C1 segment of cervical spinal cord (tissue), 14 donors: Measurements from ENCODE around the gene NPSR1.
A peak's percentile ranks its signal among the peaks of the same experiment; 100 is the strongest.

Experiments
- DNase-seq, 14 donors: peaks; one replicate each; lab custom pipeline; 2025; lab: John Stamatoyannopoulos, UW

NPSR1 gene

DNA sequence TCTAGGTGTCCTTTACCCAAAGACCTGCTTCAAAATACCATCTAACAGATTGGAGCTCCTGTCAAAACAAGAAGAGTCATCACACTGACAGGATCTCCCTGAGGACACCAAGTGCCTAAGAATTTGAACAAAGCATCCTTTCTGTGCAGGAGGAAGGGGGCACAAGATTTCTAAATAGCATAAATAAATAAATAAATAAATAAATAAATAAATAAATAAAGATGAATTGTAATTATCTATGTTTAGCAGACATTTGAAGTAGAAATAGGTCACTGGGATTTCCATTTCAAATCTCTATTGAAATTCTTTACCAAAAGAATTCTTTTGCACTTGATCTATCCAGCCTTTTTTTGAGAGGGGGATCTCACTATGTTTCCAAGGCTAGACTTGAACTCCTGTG lies 65.3 kb downstream of the NPSR1 start:
- DNase-seq: no peak

DNA sequence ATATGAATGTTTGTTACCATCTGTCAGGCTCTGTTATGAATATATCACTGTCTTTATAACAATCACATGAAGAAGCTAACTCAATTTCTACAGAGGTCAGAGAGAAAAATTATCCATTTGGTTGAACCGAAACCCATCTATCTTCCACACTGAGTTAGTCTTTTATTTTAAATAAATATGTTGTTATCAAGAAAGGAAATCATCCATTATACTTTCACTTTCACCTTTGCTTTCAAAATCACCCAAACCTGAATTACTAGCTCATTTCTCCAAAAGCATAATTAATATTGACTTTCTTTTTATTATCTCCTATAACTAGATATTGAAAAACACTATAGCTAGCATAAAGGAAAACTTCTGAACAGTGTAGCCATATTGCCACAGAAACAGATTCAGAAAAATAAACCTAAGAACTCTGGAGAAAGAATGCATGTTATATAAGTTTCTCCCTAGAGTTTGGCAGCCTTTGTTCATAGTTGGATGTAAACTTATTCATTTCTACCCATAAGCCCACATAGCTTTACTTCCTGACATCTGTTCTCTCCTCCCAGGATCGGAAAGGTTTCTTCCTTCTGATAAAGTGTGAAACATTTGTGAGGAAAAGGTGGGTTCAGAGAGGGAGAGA lies 66.0 kb downstream of the NPSR1 start:
- no peak for DNase-seq

DNA sequence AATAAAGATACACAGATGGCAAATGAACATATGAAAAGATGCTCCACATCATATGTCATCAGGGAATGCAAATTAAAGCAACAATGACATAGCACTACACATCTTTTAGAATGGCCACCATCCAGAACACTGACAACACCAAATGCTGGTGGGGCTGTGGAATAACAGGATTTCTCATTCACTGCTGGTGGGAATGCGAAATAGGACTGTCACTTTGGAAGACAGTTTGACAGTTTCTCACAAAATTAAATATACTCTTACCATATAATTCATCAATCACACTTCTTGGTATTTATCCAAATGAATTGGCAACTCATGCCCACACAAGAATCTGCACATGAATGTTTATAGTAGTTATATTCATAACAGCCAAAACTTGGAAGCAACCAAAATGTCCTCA lies 68.2 kb downstream of the NPSR1 start:
- no peak for DNase-seq

DNA sequence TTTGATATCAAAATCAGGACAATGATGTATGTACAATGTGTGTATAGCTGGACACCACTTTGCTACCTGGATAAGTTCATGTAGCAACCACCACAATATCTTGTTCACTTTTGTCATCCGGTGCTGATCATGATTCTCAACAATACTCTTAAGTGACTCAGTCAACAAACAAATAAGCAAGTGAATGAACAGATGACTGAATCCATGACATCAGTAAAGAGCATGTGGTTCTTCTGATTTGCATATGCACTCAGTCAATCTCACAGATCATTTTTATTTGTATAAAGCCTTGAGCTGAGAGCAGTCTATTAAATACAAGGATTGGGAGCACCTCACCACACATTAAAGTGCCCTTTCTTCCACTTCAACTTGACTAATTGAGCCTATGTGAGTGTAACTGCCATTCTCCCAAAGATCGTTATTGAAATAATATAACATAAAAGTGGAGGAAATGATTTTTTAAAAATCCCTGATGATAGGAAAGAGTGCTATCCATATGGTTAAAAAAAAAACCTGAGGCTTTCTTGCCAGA lies 69.5 kb downstream of the NPSR1 start:
- DNase-seq: peak in 1 of 14 donors; percentile 16

DNA sequence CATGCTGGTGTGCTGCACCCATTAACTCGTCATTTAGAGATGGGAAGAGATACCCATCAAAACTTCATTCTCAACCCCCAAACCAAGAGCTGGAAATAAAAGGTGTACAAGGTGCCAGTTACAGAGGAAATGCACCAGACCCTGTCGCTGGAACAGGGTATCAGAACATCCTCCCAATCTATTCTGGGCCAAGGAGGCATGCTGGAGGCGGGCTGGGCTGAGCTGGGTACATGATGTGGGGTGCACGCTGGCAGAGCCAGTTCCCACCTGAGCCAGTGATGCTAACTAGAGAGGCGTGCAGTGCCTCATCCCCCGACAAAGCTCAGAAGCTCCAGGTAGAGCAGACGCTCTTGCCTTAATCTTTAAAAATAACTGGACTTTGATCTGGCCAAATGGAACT lies 70.1 kb downstream of the NPSR1 start:
- peak in 1 of 14 donors; percentile 60 for DNase-seq

DNA sequence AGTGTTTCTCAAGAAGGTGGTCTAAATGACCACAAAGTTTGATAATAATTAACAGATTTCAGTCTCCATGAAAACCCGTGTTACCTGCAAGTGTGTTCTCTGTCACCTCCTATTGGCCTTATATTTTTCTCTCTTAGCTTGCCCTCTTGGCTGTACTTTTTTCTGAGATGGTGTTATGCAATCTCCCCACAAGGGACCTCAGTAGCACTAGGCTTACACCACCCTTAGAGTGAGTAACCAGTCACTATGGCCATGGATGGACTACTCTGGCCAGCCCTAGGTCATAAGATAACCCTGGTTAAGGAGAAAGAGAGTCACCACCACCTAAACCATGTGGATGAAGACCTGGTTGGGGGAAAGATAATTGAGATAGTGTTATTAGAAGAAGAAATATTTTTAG lies 76.8 kb downstream of the NPSR1 start:
- DNase-seq: no peak

DNA sequence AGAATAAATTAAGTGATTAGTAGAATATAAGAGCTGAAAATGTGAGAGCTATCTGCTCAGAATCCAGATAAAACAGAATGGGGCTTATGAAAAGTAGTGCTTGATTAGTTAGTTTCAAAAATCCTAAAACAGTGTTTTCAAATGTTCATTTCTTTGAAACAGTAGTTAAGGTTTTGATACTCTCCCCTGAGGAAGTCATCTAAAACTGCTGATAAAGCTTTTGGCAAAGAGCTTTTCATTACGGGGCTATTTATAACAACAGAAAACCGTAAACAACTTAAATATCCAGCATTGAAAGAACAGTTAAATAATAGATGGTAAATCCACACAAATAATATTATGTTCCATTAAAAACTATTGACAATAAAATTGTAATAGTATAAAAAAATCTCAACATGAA lies 77.5 kb downstream of the NPSR1 start:
- no peak for DNase-seq

DNA sequence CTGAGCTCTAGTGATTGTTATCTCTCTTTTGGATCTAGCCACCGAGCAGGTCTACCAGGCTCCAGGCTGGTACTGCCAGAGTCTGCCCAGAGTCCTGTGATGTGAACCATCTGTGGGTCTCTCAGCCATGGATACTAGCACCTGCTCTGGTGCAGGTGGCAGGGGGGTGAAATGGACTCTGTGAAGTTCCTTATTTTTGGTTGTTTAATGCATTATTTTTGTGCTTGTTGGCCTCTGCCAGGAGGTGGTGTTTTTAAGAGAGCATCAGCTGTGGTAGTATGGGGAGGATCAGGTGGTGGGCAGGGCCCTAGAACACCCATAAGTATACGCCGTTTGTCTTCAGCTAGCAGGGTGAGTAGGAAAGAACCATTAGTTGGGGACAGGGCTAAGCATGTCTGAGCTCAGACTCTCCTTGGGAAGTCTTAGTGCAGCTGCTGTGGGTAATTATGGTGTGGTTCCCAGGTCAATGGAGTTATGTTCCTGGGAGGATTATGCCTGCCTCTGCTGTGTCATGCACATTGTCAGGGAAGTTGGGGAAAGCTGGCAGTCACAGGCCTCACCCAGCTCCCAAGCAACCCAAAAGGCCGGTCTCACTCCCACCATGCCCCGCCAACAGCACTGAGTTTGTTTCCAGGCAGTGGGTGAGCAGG lies 81.8 kb downstream of the NPSR1 start:
- no peak for DNase-seq

DNA sequence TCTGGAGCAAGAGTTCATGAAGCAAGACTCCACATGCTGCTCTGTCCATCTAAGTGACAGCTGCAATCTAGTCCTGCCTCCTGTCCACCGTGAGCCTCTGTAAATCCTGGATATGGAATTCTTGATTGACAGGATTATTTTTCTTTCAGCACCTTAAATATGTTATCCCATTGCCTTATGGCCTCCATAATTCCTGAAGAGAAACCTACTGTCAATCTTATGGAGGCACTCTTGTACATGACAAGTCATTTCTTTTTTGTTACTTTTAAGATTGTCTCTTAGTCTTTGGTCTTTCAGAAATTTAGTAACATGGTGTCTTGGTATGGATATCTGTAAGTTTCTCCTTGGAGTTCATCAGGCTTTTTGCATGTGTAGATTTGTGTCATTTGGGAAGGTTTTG lies 82.8 kb downstream of the NPSR1 start:
- no peak for DNase-seq

DNA sequence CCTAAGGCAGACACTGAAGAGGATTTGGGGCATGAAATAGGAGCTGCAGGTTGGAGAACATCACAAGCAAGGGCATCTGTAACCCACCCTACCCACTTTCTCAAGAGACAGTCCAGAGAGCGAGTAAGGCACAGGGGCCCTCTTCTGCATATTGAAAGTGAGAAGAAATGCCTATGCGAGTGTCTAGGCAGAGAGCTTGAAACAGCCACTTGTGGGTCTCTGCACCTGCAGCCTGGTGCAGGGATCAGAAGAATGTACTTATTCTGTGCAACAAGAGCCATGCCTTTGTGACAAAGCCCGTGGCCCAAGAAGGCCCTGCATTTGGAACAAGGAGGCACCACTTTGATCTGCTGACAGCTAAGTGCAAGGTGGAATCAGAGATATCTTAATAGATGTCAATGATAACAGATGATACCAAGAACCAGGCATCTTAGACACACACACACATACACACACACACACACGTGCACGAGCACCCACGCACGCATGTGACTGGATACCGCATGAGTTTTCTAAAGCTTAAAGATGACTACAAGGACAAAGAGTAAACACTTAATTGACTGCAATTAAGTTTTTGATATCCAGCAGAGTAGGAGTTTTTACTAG lies 89.3 kb downstream of the NPSR1 start:
- no peak for DNase-seq

DNA sequence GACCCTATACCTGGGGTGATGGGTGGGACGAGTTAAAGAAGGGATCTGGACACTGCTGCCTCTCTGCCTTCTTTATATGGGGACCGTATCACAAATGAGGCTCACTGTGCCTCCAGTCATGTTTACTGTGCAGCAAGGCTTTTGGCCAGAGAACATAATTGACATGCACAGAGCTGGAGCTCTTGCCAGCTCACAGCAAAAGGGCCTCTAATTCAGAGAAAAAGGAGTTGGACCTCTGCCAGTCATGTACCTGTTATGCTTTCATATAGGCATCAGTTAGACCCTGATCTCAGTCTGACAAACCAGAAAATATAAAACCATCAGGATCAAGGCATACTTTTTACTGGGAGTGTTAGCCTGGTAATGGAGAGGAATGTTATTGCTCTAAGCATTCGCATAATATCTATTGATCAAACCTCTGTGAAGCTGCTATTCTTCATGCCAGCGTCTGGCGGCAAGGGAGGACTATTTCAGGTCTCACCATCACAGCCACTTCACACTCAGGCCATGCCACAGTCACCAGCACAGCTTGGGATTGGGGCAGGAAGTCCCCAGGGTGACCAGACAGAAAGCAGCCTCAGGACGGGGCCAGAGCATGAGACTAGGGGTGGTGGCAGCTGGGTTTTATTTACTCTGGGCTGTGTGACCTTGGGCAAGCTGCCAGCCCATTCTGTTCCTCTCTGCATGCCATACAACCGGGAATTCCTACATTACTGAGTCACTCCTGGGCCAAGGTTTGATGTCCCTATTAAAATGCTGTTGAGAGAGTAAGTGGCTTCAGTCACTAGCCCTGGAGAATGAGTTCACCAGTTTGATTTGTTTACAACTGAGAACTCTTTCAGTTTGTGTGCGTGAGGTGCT lies 90.1 kb downstream of the NPSR1 start:
- peak in 3 of 14 donors; percentile 13 to 33 (median 16) for DNase-seq

DNA sequence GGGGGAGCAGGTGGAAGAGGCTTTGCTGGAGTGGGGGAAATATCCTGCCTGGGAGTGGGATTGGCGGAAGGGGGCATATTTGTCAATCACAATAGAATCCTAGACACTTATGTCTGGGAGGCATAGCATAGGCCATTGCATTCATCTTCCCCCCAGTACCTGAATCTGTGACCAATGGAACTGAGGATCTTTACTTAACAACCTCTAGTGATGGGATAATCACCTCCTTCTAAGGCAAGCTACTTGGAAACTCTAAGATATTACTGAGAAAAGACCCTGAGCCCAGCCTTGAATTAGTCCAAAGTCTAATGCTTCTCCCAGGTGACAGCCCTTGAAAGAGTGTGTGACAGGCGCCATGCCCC lies 90.7 kb downstream of the NPSR1 start:
- no peak for DNase-seq

DNA sequence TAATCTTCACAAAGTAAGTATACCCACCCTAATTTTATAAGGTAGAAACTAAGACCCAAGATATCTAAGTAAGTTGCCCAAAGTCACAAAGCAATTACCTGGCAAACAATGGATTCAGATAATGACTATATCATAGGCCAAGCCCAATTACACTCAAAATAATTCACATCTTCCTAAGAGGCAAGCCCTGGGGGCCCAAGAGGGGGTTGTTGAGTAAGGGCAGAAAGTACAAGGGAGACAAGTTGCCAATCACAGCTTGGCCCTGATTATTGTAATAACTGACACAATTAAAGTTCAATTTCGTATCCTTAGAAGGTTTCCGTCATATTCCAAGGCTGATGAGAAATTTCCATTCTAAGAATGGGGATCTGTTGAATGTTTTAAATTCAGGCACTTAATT lies 91.4 kb downstream of the NPSR1 start:
- DNase-seq: no peak

DNA sequence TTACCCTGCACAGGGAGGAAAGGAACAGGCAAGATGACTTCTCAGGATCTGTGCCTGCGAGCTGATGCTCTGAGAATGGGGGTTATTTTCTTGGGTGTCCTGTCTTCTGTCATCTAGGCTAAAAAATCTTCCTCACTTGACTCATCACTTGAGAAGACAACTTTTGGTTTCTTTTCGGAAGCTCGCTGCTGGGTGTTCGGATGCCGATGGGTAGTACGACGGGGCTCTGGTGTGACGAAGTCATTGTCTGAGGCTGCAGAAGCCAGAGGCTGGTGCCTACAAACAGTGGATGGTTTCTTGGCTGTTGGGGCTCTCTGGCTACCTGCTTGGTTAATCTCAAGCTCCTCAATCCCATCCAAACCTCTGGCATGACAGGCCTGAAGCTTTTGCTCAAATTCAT lies 92.2 kb downstream of the NPSR1 start:
- DNase-seq: no peak

DNA sequence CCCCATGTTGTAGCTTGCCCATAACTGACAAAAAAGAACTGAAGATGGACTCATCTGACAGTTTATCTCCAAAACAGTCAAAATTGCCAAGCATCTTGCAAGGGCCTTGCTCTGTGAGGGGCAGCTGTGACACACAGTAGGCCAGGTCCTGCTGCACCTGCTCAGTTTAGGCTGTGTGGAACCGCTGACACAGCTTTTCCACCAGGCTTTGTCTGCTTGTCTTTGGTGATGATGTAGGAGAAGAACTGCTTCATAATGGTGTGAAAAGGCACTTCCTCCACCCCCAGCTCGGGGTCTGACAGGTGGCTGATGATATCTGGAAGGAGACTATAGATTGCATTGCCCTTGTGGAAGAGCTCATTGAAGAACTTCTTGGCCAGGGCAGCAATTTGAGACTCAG lies 92.6 kb downstream of the NPSR1 start:
- no peak for DNase-seq

DNA sequence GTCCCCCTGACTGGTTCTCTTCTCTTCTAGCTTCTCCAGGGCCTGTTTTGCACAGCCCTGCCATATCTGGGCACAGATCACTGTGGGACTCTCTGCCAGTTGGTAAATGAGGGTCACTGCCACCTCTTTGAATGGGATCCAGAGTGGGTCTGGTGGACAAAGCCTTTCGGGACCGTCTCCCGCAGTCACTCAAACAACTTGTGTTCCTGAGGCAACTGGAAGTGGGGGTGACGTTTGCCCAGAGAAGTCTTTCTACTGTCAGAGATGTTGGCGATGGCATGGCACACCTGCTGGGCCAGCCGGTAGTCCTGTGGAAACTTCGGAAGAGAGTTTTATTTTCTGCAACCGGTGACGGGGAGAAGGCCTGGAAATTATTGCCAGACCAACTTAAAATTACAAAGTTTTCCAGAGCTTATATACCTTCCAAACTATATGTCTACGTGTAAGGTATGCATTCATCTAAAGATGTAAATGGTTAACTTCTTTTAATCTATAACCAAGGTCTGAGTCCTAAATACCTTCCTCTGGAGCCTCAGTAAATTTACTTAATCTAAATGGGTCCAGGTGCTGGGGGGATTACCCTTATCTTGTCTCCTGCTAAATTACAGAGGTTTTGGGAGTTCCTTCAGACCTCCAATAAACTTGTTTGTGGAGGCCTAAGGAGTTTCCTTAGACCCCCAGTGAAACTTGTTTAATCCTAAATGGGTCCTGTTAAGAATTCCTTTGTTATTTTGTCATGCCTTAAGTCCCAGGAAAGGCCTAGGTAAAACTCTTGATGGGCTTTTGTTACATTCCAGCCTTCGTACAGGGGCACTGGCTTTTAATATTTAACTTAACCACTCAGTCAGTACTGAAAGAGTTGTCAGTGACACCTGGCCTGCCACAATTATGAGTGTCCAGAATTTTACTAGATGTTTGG lies 94.0 kb downstream of the NPSR1 start:
- DNase-seq: no peak

DNA sequence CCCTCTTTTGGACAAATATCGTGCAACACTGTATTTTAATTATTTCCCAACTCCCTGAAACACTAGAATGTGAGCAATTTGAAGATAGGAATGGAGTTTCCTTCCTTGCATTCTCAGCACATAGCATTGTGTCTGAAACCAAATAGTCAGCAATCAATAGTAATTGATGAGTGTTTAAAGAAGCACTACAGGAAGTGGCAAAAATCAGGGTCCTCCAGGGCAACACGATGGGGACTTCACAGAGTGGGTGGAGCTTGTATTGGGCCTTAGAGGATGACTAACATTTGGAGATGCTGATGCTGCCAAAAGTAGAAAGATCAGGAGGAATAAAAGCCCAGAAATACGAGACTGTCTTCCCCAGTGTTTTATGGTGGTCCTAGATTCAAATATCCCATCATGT lies 94.9 kb downstream of the NPSR1 start:
- no peak for DNase-seq

DNA sequence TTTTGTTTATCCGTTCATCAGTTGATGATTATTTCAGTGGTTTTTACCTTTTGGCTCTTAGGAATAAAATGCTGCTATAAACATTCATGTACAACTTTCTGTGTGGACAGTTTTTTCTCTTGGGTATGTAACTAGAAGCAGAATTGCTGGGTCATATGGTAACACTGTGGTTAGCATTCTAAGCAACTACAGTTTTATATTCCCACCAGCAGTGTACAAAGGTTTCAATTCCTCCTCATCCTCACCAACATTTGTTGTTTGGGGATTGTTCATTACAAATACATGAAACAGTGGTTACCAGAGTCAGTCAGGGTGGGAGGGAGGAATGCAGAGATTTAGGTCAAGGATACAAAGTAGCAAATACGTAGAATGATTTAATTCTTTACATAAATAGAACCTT lies 97.0 kb downstream of the NPSR1 start:
- no peak for DNase-seq

DNA sequence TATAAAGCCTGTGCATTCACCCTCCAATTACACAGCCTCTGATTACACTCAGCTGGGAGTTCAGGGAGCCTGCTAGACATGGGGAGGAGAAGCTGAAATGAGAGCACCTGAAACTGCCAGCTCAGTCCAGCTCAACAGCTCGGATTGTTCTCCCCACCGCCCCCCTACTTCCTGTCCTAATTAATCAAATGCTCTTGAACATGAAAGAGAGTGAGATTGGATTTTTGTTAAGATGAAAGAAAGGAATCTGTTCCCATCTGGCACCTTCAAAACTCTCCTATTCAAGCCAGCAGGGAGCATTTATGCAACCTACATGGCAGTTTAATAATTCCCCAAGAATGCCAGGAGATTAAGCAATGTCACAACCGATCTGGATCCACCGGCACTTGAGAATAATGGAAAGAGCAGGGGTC lies 98.0 kb downstream of the NPSR1 start:
- DNase-seq: peak in 1 of 14 donors; percentile 14

DNA sequence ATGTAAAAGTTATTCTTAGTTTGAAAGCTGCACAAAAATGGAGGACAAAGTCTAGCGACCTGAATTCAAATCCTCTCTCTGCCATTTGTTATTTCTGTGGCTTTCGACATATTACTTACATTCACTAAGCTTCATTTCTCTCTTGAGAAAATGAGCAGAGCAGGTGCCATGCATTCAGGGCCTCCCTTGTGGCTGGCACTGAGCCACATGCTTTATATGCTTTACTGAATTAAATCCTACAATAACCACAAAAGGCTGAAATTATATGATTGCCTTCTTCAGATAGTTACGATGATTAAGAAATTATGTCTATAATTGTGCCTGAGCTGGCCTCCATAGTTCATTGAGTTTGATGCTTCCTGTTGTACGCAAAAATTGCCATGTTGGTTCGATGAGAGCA lies 98.7 kb downstream of the NPSR1 start:
- DNase-seq: no peak

DNA sequence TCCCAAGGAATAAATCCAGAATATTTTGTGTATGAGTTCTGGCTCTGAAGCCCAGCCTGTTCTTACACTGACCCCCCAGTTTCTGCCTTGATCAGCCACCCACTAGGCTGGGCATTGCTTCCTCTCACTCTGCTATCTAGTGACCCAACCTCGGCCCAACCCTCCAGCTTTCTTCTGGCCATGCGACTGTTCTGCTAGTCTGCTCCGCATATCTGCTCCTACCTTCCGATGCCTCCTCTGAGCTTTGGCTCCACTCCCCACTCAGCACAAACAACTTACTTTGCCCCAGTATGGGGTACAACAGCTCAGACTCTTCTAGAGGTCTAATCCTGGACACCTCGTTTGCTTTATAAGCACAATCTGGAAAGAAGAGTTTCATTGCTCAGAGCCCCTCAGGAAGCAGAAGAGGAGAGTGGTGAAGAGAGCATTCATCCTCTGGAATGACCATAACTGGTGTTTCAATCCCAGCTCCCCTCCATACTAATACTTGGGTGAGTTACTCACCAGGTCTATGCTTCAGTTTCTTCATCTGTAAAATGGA lies 99.6 kb downstream of the NPSR1 start:
- no peak for DNase-seq
